Measurements from ENCODE around the gene CAMK2G.

The CAMK2G gene

DNA sequence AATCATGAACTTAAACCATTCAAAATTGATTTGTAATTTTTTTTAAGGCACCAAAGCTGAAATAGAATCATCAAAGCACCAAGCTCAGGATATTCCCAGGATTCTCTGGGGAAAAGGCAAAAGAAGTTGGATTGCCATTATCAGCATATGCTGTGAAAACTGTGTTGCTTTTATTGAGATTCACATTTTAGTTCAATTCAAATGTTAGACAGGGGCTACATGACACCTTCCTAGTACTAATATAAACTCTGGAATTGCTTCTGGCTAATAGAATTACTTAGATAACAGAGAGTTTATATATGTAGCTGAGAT, 58.7 kb downstream of the CAMK2G start:
- no peaks in the 10 kb centered on the region for H4K20me1 ChIP-seq (ENCODE audit: control insufficient read depth, insufficient read depth, low read depth, low read length)
- peaks cover 9% of the 10 kb centered on the region for H3K79me2 ChIP-seq (ENCODE audit: control insufficient read depth, low read length)
- no peaks in the 10 kb centered on the region for H3K9me3 ChIP-seq (ENCODE audit: control insufficient read depth, insufficient read depth, low read length)
- TF ChIP-seq, protein P1, sequence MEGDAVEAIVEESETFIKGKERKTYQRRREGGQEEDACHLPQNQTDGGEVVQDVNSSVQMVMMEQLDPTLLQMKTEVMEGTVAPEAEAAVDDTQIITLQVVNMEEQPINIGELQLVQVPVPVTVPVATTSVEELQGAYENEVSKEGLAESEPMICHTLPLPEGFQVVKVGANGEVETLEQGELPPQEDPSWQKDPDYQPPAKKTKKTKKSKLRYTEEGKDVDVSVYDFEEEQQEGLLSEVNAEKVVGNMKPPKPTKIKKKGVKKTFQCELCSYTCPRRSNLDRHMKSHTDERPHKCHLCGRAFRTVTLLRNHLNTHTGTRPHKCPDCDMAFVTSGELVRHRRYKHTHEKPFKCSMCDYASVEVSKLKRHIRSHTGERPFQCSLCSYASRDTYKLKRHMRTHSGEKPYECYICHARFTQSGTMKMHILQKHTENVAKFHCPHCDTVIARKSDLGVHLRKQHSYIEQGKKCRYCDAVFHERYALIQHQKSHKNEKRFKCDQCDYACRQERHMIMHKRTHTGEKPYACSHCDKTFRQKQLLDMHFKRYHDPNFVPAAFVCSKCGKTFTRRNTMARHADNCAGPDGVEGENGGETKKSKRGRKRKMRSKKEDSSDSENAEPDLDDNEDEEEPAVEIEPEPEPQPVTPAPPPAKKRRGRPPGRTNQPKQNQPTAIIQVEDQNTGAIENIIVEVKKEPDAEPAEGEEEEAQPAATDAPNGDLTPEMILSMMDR (IDR thresholded peaks at IDR 0.05; ENCODE audit: low read depth, low read length, poor library complexity, severe bottlenecking): no peak
- TF ChIP-seq EZH2phosphoT487 (IDR thresholded peaks at IDR 0.05; ENCODE audit: borderline replicate concordance, low read length): no peak
- no peak overlapping the region for H3K4me2 ChIP-seq (ENCODE audit: low read length)
- no peaks in the 10 kb centered on the region for H3K9me2 ChIP-seq (replicated peaks; ENCODE audit: control insufficient read depth, low read length)
- peaks cover 3% of the 10 kb centered on the region; the same call in 1 of the 2 replicates for H3K36me3 ChIP-seq (ENCODE audit: control insufficient read depth, low read length)
- no peak overlapping the region for H3K27ac ChIP-seq (ENCODE audit: low read depth, low read length)
- H3K4me3 ChIP-seq (ENCODE audit: low read length): no peak overlapping the region
- H3K27me3 ChIP-seq (ENCODE audit: control insufficient read depth, low read length): no peaks in the 10 kb centered on the region
- H3K4me1 ChIP-seq (ENCODE audit: control insufficient read depth, low read length): no peaks in the 10 kb centered on the region
- H3F3A ChIP-seq (ENCODE audit: control insufficient read depth, insufficient read depth): peaks cover 5% of the 10 kb centered on the region; the same call in 1 of the 2 replicates

DNA sequence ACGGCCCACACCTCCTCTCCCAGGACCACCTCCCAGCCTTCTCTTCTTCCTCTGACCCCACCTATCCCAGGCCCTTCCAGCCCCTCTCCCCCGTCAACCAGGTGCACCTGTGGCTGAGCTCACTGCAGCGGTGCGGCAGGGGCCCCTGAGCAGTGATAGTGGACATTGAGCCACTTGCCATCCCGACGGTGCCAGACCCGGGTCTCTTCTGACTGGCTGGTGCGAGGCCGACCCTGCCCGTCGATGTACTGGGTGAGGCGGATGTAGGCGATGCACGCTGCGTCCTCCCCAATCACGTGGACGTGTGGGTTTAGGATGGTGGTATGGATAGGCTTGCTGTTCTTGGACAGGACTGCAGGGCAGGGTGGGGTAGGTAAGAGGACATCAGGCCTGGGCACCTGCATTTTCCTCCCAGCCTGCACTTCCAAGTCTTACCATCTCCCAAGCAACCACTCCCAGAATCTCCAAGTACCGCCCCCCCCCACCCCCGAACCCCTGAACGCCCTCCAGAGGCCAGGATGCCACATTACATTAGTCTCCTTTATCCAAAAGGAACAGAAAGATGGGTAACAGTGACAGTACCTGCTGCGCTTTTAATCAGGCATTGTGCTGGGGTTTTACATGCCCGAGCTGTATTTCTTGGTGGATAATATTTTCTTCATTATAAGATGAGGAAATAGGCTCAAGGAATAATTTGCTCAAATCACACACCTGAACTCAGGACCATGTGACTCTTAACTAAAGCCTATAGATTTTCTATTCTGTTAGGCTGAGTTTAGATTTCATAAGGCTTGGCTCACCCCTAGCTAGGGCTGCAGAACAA, 59.2 kb downstream of the CAMK2G start:
- Histone ChIP-seq H3K27me3 (ENCODE audit: control insufficient read depth, low read length) (no peaks in the 10 kb centered on the region), H3K9me3 (ENCODE audit: control insufficient read depth, insufficient read depth, low read length) (no peaks in the 10 kb centered on the region), H3F3A (ENCODE audit: control insufficient read depth, insufficient read depth) (peaks cover 5% of the 10 kb centered on the region; the same call in 1 of the 2 replicates), H3K79me2 (ENCODE audit: control insufficient read depth, low read length) (peaks cover 13% of the 10 kb centered on the region), H3K9me2 (replicated peaks; ENCODE audit: control insufficient read depth, low read length) (no peaks in the 10 kb centered on the region), H3K27ac (ENCODE audit: low read depth, low read length) (no peak overlapping the region), H3K4me1 (ENCODE audit: control insufficient read depth, low read length) (peaks cover 1% of the 10 kb centered on the region), H4K20me1 (ENCODE audit: control insufficient read depth, insufficient read depth, low read depth, low read length) (no peaks in the 10 kb centered on the region), H3K4me2 (ENCODE audit: low read length) (no peak overlapping the region), H3K4me3 (ENCODE audit: low read length) (no peak overlapping the region), H3K36me3 (ENCODE audit: control insufficient read depth, low read length) (peaks cover 3% of the 10 kb centered on the region; the same call in 1 of the 2 replicates)
- TF ChIP-seq, protein P1 (IDR thresholded peaks at IDR 0.05; ENCODE audit: low read depth, low read length, poor library complexity, severe bottlenecking): peak; percentile 61
- TF ChIP-seq EZH2phosphoT487 (IDR thresholded peaks at IDR 0.05; ENCODE audit: borderline replicate concordance, low read length): no peak

DNA sequence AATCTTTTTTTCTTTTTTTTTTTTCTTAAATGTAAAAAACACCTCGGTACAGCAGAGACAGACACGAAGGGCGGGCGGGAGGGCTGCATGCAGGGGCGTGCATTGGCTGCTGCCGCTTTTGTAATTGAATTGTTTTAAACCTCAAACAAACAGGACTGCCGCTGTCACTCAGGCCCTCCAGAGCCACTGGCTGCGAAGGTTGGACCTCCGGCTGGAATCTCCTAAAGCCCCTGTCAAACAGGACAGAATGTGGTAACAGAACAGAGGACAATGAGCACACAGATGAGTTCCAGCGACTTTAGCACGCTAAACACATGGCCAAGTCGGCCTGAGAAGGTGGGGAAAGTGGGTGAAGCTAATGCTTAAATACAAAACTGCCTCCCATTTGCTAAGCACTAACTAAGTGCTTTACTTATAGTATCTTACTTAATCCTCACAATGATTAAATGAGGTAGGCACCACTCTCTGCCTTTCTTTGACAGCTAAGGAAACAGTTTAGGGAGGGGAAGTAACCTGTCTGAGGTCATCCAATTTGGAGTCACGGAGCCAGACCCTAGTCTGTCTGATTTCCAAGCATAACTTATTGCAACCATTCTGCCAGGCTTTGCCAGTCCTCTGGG, 60.0 kb downstream of the CAMK2G start:
- H3K4me1 ChIP-seq (ENCODE audit: control insufficient read depth, low read length): peaks cover 8% of the 10 kb centered on the region
- H3K27ac ChIP-seq (ENCODE audit: low read depth, low read length): no peak overlapping the region
- H3K4me3 ChIP-seq (ENCODE audit: low read length): no peak overlapping the region
- no peak for TF ChIP-seq EZH2phosphoT487 (IDR thresholded peaks at IDR 0.05; ENCODE audit: borderline replicate concordance, low read length)
- TF ChIP-seq, protein P1 (IDR thresholded peaks at IDR 0.05; ENCODE audit: low read depth, low read length, poor library complexity, severe bottlenecking): no peak
- H3F3A ChIP-seq (ENCODE audit: control insufficient read depth, insufficient read depth): peaks cover 5% of the 10 kb centered on the region; the same call in 1 of the 2 replicates
- peaks cover 9% of the 10 kb centered on the region for H3K36me3 ChIP-seq (ENCODE audit: control insufficient read depth, low read length)
- H3K27me3 ChIP-seq (ENCODE audit: control insufficient read depth, low read length): no peaks in the 10 kb centered on the region
- H3K9me2 ChIP-seq (replicated peaks; ENCODE audit: control insufficient read depth, low read length): no peaks in the 10 kb centered on the region
- H3K79me2 ChIP-seq (ENCODE audit: control insufficient read depth, low read length): peaks cover 21% of the 10 kb centered on the region
- no peaks in the 10 kb centered on the region for H4K20me1 ChIP-seq (ENCODE audit: control insufficient read depth, insufficient read depth, low read depth, low read length)
- H3K9me3 ChIP-seq (ENCODE audit: control insufficient read depth, insufficient read depth, low read length): no peaks in the 10 kb centered on the region
- H3K4me2 ChIP-seq (ENCODE audit: low read length): no peak overlapping the region

All from DOHH2 (cell line).